Uterus (tissue), 4 donors: Measurements from ENCODE around the gene RUNX1. TPM values are rescaled to one million over a fixed set of nuclear protein-coding genes. Genes with fewer than 3 reads are reported as not detected.

Experiments used
- DNase-seq, 2 donors: peaks; one replicate each; pipeline ENCODE4 v3.0.0-alpha.2; 2019 to 2020
- H3K27ac ChIP-seq, 2 donors: fragments of 200-600 bp; sonication (generic); 1 replicate in 1 of 2; 2 replicates in 1 of 2; pipeline ENCODE4 v1.5.1; 2016 to 2018
- H3K27me3 ChIP-seq, 2 donors: fragments of 200-600 bp; sonication (generic); one replicate each; pipeline ENCODE4 v1.5.1; 2018 to 2019; ENCODE audit warnings: control low read depth in 1 of 2
- H3K36me3 ChIP-seq, 2 donors: fragments of 200-600 bp; sonication (generic); one replicate each; pipeline ENCODE4 v1.5.1; 2019; ENCODE audit warnings: control low read depth in 1 of 2
- H3K4me1 ChIP-seq, 2 donors: fragments of 200-600 bp; sonication (generic); one replicate each; pipeline ENCODE4 v1.5.1; 2018 to 2019; ENCODE audit warnings: control low read depth in 1 of 2
- H3K4me3 ChIP-seq, 2 donors: fragments of 200-600 bp; sonication (generic); 1 replicate in 1 of 2; 2 replicates in 1 of 2; pipeline ENCODE4 v1.5.1; 2018 to 2019; ENCODE audit warnings: mild to moderate bottlenecking in 1 of 2
- H3K9me3 ChIP-seq, 2 donors: fragments of 200-600 bp; sonication (generic); one replicate each; pipeline ENCODE4 v1.5.1; 2019; ENCODE audit warnings: control low read depth in 1 of 2
- POLR2A ChIP-seq, 2 donors: fragments of 450-650 bp; IDR thresholded peaks; one replicate each; pipeline ENCODE4 v1.6.1; 2016; ENCODE audit warnings: antibody characterized with exemption in 2 of 2, mild to moderate bottlenecking in 1 of 2, moderate library complexity in 1 of 2
- intact Hi-C: fragments of 100-400 bp; cut with DNase I; formaldehyde crosslinking; loops from one replicate; pipeline ENCODE4 v1.15.1; 2023; ENCODE audit warnings: low total_unique reads
- total RNA-seq, 4 donors: library from RNA; depleted of rRNA in 3 of 4; stranded (reverse); fragments of >200 nt in 3 of 4; gene quantifications; one replicate each; pipeline versions ENCODE4 v1.1.0 to v1.2.4, GENCODE V29; 2014 to 2023
- TF ChIP-seq, protein P1 (sequence below), 4 experiments: fragments of 200-600 bp in 2 of 4; fragments of 450-650 bp in 2 of 4; sonication (generic) in 2 of 4; IDR thresholded peaks; one replicate each; pipeline ENCODE4 v1.5.1; 2016 to 2019; ENCODE audit warnings: antibody characterized with exemption in 4 of 4, mild to moderate bottlenecking in 2 of 4, moderate library complexity in 1 of 4
- donor health status: DM: yes; HTN: yes; CAD: no.

The RUNX1 gene
- total RNA-seq, 4 donors from 2014 or later: under 0.01 to 13.2 (median 8.7) TPM

DNA sequence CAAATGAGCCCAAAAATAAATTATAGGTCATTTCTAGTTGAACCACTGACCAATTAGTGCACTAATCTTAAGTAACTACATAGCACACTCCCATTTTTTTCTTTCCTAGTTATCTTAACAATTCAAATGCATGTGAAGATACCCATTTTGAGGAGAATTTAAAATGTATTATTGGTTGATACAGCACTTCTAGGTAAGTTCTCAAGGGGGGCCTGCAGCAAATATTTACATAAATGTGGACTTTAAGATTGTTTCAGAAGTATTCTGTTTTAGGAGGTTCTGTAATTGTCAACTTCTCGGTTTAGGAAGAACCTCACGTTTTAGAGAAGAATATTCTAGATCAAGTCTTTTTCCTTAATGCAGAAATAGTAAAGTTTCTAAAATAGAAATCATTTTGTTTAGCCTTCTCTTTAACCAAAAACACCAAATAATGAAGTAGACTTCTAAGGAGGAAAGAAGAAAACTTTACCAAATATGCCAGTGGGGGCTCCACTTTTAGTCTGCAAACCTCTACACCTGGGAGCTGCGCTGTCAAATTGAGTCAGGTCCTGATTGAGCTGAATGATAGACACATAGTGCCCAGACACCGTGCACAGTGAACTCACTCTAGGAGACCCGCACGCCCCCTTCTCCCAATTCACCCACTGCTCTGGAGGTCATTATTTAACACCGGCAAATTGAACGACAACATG lies 144.4 kb downstream of the RUNX1 start:
- Histone ChIP-seq H3K4me1 (no peaks in the 10 kb centered on the region), H3K27ac (no peak overlapping the region), H3K9me3 (no peaks in the 10 kb centered on the region), H3K4me3 (no peak overlapping the region), H3K36me3 (no peaks in the 10 kb centered on the region), H3K27me3 (no peaks in the 10 kb centered on the region)
- intact Hi-C loops: no loop called here
- no peak for DNase-seq
- TF ChIP-seq, protein P1, sequence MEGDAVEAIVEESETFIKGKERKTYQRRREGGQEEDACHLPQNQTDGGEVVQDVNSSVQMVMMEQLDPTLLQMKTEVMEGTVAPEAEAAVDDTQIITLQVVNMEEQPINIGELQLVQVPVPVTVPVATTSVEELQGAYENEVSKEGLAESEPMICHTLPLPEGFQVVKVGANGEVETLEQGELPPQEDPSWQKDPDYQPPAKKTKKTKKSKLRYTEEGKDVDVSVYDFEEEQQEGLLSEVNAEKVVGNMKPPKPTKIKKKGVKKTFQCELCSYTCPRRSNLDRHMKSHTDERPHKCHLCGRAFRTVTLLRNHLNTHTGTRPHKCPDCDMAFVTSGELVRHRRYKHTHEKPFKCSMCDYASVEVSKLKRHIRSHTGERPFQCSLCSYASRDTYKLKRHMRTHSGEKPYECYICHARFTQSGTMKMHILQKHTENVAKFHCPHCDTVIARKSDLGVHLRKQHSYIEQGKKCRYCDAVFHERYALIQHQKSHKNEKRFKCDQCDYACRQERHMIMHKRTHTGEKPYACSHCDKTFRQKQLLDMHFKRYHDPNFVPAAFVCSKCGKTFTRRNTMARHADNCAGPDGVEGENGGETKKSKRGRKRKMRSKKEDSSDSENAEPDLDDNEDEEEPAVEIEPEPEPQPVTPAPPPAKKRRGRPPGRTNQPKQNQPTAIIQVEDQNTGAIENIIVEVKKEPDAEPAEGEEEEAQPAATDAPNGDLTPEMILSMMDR (IDR thresholded peaks at IDR 0.05): no peak
- TF ChIP-seq POLR2A (IDR thresholded peaks at IDR 0.05): no peak

DNA sequence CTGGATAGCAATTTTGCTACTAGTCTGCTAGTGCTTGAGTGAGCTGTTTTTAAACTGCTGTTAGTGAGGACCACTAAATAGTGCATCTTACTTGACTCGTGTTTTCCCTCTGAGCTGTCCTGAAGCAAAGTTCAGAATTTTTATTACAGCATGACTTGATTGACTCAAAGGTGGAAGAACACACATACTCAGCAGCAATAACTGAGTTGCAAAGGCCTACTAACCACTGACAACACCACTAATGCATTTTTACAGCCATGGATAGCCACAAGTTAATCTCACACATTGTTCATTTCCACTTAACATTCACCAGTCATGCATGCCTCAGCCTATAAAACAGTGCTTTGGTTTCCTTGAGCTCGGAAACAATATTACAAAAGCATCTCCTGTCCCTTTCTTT lies 148.7 kb downstream of the RUNX1 start:
- Histone ChIP-seq H3K27ac (no peak overlapping the region), H3K9me3 (no peaks in the 10 kb centered on the region), H3K4me1 (no peaks in the 10 kb centered on the region), H3K4me3 (no peak overlapping the region), H3K36me3 (no peaks in the 10 kb centered on the region), H3K27me3 (no peaks in the 10 kb centered on the region)
- TF ChIP-seq, protein P1 (IDR thresholded peaks at IDR 0.05): no peak
- TF ChIP-seq POLR2A (IDR thresholded peaks at IDR 0.05): no peak
- DNase-seq: no peak
- intact Hi-C loops: no loop called here

DNA sequence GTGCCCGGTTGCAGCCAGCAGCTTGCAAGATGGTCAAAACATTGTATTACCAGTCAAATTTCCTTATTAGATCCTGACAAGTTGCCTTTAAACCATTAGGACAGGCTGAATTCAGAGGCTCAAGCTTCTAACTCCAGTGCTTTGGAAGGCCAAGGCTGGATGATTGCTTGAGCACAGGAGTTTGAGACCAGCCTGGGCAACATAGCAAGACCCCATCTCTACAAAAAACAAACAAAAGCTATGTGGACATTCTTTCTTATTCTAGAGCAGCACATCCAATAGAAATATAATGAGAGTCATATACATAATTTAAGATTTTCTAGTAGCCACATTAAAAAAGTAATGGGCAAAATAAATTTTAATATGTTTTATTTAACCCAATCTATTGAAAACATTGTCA lies 149.3 kb downstream of the RUNX1 start:
- TF ChIP-seq, protein P1 (IDR thresholded peaks at IDR 0.05): no peak
- TF ChIP-seq POLR2A (IDR thresholded peaks at IDR 0.05): no peak
- Histone ChIP-seq H3K9me3 (no peaks in the 10 kb centered on the region), H3K27ac (no peak overlapping the region), H3K36me3 (no peaks in the 10 kb centered on the region), H3K4me1 (no peaks in the 10 kb centered on the region), H3K4me3 (no peak overlapping the region), H3K27me3 (no peaks in the 10 kb centered on the region)
- no peak for DNase-seq
- intact Hi-C loops: no loop called here

DNA sequence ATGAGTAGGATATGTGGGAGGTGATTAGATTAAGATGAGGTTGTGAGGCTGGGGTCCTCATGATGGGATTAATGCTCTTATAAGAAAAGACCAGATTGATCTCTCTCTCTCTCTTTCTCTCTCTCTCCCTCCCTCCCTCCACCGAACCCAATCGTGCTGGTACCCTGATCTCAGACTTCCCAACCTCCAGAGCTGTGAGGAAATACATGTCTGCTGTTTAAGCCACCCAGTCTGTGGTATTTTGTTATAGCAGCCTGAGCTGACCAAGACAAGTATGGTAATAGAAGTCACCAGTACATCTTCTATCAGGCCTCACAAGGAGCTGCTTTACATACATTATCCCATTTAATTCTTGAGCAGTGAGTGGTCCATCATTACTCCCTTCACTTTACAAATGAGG lies 149.8 kb downstream of the RUNX1 start:
- intact Hi-C loops: no loop called here
- no peak for TF ChIP-seq POLR2A (IDR thresholded peaks at IDR 0.05)
- TF ChIP-seq, protein P1 (IDR thresholded peaks at IDR 0.05): no peak
- Histone ChIP-seq H3K36me3 (no peaks in the 10 kb centered on the region), H3K4me1 (no peaks in the 10 kb centered on the region), H3K27ac (no peak overlapping the region), H3K9me3 (no peaks in the 10 kb centered on the region), H3K4me3 (no peak overlapping the region), H3K27me3 (no peaks in the 10 kb centered on the region)
- no peak for DNase-seq

DNA sequence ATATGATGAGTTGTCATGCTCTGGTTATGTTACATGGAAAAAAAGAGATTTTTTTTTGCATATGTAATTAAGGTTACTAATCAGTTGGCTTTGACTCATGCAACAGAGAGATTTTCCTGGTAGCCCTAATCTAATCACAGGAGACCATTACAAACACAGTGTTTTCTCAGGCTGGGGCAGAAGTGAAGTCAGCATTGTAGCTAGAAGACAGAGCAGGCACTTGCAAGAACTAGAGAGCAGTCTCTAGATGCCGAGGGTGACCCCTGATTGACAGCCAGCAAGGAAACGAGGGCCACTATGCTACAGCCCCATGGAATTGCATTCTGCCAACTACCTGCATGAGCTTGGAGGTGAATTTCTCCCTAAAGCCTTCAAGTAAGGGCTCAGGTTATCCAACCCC lies 151.3 kb downstream of the RUNX1 start:
- Histone ChIP-seq H3K36me3 (no peaks in the 10 kb centered on the region), H3K9me3 (no peaks in the 10 kb centered on the region), H3K27me3 (peaks cover 0 to 6% of the 10 kb centered on the region in 2 donors), H3K27ac (no peak overlapping the region), H3K4me1 (no peaks in the 10 kb centered on the region), H3K4me3 (no peak overlapping the region)
- intact Hi-C loops: no loop called here
- DNase-seq: no peak
- no peak for TF ChIP-seq POLR2A (IDR thresholded peaks at IDR 0.05)
- TF ChIP-seq, protein P1 (IDR thresholded peaks at IDR 0.05): no peak
